ENCODE data around the gene PVALB.

The PVALB gene

GRCh38 chr22:36809351-36809750 is 7.5 kb downstream of the PVALB start:
- DNase-seq, result no peak

DNA sequence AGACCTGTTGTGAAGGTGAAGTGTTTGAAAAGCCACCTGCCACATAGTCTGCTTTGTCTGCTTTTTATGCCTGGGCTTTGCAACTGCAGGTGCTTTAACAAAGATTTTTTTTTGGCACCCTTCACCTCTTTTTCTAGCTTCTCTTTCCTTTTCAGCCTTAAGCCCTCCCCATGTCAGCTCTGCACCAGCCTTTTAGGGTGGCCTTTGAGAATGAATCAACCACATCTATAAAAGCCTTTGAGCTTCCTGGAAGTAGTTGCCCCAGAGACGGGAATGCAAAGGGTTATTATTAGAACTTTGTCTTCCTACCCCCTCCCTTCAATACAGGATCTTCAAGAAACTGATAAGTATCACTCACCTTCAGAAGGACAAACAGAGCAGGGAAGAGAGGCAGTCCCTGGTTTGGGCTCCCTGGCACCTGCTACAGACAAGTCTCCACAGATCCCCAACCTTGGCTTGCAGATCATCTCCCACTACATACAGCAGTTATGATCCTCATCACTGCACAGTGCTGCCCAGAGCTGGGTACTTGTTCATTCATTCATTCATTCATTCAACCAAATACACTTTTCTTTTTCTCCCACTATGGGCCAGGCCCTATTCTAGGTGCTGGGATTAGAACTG is 8.0 kb downstream of the PVALB start:
- DNase-seq, result no peak

GRCh38 chr22:36807627-36808026 is 9.2 kb downstream of the PVALB start:
- no peak for DNase-seq

DNA sequence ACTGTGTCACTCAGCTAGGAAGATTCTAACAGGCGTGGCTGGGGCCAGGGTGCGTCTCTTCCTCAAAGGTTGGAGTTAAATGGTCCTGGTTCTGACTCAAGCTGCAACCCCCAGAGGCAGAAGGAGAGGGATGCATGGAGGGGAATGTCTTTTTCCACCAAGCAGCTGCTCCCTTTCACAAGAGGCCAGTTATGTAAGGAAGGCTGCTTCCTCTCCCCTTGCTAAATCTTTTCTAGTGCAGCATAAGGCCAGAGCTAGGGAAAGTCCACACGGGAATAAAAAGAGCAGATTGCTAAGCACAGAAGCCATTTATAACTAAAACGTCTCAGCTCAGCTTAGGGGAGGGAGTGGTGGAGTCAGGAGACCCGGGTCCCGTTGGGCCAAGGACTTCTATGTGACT is 10.0 kb downstream of the PVALB start:
- DNase-seq, result no peak

GRCh38 chr22:36803358-36803757 is 13.5 kb downstream of the PVALB start:
- no peak for DNase-seq

- DNase-seq, result no peak
These were observed 18.2 kb downstream of the PVALB start for GRCh38 chr22:36798674-36799066.

DNA sequence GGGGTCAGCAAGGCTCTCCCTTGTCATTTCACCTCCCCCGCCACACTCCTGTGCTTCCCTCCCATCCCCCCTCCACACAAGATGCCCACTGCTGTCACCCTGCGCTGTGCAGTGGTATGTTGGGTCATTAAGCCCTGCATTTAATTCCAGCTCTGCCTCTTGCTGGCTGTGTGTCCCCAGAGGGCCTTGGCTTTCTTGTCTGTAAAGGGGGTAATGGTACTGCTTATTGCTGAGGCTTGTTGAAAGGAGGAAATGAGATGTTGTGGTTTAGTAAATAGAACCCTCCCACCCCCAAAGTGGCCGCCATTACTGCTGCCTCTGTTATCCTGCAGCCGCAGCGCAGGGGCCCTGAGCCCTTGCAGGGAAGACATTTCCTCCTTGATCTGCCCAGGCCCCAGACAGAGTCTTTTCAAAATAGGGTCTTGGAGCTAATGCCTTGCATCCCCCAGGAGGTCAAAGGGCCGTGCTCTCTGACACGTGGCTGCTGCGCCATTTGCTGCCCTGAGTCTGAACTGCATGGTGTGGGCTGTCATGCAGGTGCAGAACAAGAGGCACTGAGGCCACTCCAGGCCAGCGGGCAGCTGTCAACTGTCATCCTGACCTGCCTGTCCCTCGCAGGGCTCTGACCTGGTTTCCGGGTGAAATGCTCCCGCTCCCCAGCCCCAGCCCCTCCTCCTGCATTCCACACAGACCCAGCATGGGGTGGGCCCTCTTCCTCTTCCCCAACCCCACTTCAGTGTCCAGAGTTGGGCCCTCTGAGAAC is 18.7 kb downstream of the PVALB start:
- no peak for DNase-seq

- no peak for DNase-seq
These were observed 19.5 kb downstream of the PVALB start for GRCh38 chr22:36797374-36797773.

DNA sequence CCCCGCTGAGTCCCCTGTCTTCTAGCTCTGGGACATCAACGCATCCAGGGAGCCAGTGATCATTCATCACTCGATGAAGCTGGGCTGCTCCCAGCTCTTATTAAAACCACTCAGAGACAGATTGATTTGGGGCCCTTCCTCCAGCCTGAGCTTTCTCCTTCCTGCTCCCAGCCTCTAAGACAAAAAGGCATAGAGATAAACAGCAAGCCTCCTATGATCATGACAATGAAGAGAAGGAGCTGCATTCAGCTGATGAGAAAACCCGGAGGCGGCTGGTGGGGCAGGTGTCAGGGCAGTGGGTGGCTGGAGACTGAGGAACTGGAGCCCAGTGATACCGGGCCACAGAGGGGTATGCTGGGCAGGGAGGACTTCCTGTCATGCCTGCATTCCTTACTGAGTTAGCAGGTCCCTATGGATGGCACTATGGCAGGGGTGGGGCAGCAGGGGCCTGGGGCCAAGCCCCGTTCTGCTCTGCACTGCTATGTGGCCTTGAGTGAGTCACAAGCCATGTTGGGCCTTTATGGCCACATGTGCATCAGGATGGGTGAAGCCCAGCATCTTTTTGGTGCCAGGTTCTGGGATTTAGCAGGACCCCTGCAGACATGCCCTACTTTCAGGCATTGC is 20.2 kb downstream of the PVALB start:
- no peak for DNase-seq

GRCh38 chr22:36795633-36796032 is 21.2 kb downstream of the PVALB start:
- DNase-seq, result no peak

- DNase-seq, result no peak
These were observed 26.2 kb downstream of the PVALB start for GRCh38 chr22:36790648-36791047.

- DNase-seq, result no peak
These were observed 29.4 kb downstream of the PVALB start for GRCh38 chr22:36787204-36787988.

- no peak for DNase-seq
These were observed 33.1 kb downstream of the PVALB start for GRCh38 chr22:36783743-36784142.

DNA sequence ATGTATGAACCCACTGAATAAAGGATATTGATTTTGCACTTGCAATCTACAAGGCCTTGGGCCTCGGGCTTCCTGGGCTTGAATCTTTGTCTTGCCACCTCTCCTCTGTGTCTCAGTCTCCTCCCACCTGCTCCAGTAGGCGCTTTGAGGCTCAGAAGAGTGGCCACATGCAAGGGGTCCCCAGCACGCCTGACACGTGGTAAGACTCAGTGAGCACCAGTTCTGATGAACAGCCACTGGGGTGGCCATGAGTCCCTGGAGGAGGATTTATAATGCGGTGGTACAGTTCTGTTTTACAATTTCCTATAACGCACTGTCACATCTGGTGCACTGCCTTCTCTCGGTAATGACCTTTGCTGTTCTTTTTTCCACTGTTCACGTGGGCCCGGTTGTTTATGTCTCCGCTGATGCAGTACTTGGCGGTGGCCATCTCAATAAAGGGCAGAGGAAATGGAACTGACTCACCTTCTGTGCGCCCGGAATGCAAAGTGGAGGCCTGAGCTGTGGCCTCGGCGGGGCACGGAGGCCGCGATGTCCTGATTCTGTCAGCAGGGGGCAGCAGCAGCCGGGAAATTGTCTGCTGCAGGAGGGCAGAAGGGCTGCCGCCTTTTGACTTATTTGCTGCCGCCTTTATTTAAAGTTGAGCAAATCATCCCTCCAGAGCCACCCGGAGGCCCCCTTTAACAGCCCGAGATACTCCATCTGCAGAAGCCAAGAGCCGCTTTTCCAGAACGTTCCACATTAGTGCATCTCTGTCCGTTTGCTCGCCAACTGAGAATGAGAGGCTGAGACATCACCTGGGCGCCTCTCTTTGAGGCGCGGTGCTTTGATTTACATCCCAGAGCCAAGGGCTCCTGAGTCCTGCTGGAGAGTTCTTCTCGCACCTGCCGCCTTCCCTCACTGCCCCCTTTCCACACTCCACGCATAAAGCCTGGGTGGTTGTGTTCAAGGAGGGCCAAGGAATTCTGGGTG is 34.9 kb downstream of the PVALB start:
- DNase-seq, result peak; percentile 85

DNA sequence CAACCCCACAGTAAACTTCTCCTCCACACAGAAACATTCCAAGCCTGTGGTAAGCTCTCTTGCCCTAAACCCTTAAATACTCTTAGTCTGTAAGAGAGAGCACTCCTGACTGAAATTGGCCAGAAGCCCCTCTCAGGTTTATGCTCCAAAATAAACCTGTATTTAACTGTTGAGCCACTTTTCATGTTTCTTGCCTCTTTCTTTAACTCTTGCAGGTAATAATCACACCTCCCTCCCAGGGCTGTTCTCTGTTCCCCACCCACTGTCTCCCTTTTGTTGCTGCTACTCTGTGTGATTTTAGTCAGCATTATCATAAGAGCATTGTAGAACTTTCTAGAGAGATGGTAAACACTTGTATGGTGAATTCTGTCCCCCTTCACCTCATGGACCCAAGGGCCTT is 38.8 kb downstream of the PVALB start:
- DNase-seq, result no peak

GRCh38 chr22:36776722-36777121 is 40.1 kb downstream of the PVALB start:
- DNase-seq, result no peak

DNA sequence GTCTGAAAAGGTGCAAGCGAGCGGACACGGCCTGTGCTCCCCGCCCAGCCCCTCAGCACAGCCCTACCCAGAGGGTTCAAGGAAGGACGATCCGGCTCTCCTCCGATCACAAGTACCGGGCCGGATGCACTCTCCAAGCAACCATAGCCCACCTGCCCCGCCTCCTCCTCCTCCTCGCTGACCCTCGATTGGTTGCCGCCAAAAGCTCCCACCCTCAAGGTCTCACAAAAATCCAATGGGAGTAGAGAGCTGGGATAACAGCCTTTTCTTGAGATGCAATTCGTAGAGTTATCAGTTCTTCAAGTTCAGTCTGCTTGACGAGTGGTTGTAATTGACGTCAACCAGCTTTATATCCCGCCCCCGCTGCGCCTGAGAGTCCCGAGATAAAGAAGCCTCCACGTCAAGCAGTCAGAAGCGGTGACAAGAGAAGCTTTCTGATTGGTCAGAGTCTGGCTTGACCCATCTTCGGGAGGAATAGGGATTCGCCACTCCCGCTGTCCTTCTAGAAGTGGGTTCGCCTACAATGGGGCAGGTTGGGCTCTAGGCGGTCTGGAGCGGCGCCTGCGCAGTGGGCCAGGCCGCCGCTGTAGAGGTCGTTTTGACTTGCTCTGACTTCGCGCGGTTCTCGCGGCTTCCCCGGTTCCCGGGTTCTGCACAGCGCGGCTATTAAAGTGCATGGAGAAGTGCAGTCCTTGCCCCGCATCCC is 40.7 kb downstream of the PVALB start, which contains the start of gene IFT27:
TSS of gene IFT27 (minus strand) at position 156 of the 706 bp plus-strand sequence. CDS start 412 bp downstream, outside the sequence.
- DNase-seq, result peak; percentile 92

DNA sequence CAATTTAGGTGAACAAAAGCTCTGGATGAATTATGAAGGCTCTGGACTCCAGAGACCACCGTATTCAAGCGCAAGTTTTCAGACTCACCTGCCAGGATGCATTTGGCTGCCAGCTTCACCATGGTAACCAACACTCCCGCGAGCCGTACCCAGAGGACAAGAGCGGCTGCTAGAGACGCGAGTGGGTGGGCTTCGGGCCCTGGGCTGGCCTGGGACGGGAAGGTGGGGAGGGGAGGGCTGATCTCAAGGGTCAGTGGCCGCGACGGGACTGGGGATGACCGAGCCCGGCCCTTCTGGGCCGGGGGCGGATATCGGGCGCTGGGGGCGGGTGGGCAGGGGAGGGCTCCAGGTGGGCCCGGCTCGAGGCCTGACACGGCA is 41.3 kb downstream of the PVALB start:
- DNase-seq, result peak; percentile 15

- DNase-seq, result no peak
These were observed 42.9 kb downstream of the PVALB start for GRCh38 chr22:36773935-36774334.

- no peak for DNase-seq
These were observed 44.4 kb downstream of the PVALB start for GRCh38 chr22:36772451-36772850.

- DNase-seq, result no peak
These were observed 45.3 kb downstream of the PVALB start for GRCh38 chr22:36771356-36772063.
